K562 (cell line): ENCODE results near the gene POFUT2. TPM values are rescaled to one million over a fixed set of nuclear protein-coding genes. Genes with fewer than 3 reads are reported as not detected.

Source experiments
- ATAC-seq: fragments of 200-7000 bp; cut with Tn5 transposase; 3 replicates; pipeline ENCODE4 v1.9.1; 2020; ENCODE audit warnings: moderate library complexity
- BruUV-seq: library from RNA; stranded (reverse); fragments of 400-500 nt; replicated peaks from 2 replicates; lab custom pipeline; 2021; lab: Mats Ljungman, UMichigan
- CTCF ChIA-PET: fragments of 300-600 bp; formaldehyde crosslinking; extraction: SDS; loops from one replicate; lab custom pipeline; 2021; ENCODE audit warnings: low intra/inter-chr PET ratio; lab: Yijun Ruan, JAX
- POLR2A ChIA-PET: fragments of 300-600, 350-650 bp; sonication (Branson Sonifier 250); formaldehyde crosslinking; extraction: SDS; loops from one replicate; lab custom pipeline; 2021; ENCODE audit warnings: antibody characterized with exemption, inconsistent platforms; lab: Yijun Ruan, JAX
- DNase-seq, 4 experiments: peaks; one replicate each; pipeline versions ENCODE4 v3.0.0 to v3.0.0-alpha.2; 2011 to 2018; ENCODE audit warnings: low spot score in 3 of 4, mixed read lengths in 3 of 4; ENCODE audit errors: extremely low read depth in 1 of 4
- FAIRE-seq: peaks from 2 replicates; lab custom pipeline; 2011; peaks lifted over from hg19 to GRCh38; lab: Jason Lieb, UNC
- H2AFZ ChIP-seq: 2 replicates; pipeline ENCODE4 v1.6.0; 2011; ENCODE audit warnings: low read depth, low read length, control low read depth, inconsistent platforms
- H3K27ac ChIP-seq: fragments of 200-600 bp; 3 replicates; pipeline ENCODE4 v1.8.0; 2011; ENCODE audit warnings: low read depth, mild to moderate bottlenecking, control low read depth, inconsistent platforms, low read length, moderate library complexity, mixed read lengths; ENCODE audit errors: extremely low read depth
- H3K27me3 ChIP-seq, 2 experiments: fragments of 300-600 bp in 1 of 2; 2 replicates in 1 of 2; 3 replicates in 1 of 2; pipeline versions ENCODE4 v1.6.0 to v1.8.0; 2011; ENCODE audit warnings: inconsistent platforms in 2 of 2, low read length in 2 of 2, mild to moderate bottlenecking in 1 of 2, mixed read lengths in 1 of 2, moderate library complexity in 1 of 2; ENCODE audit not compliant: control insufficient read depth in 2 of 2, insufficient read depth in 2 of 2
- H3K36me3 ChIP-seq: fragments of 300-600 bp; 3 replicates; pipeline ENCODE4 v1.8.0; 2011; ENCODE audit warnings: mild to moderate bottlenecking, low read length, inconsistent platforms; ENCODE audit not compliant: control insufficient read depth, insufficient read depth
- H3K4me1 ChIP-seq, 2 experiments: fragments of 200-600 bp in 1 of 2; replicated peaks in 1 of 2; 2 replicates in 1 of 2; 3 replicates in 1 of 2; pipeline versions ENCODE4 v1.5.1 to v1.8.0; 2011; ENCODE audit warnings: inconsistent platforms in 2 of 2, low read length in 2 of 2, mild to moderate bottlenecking in 1 of 2, mixed read lengths in 1 of 2, moderate library complexity in 1 of 2; ENCODE audit not compliant: control insufficient read depth in 2 of 2, insufficient read depth in 2 of 2
- H3K4me2 ChIP-seq: 2 replicates; pipeline ENCODE4 v1.6.1; 2011; ENCODE audit warnings: low read length, control low read depth, inconsistent platforms, mixed read lengths; ENCODE audit not compliant: insufficient read depth
- H3K4me3 ChIP-seq: fragments of 200-600 bp; sonication (generic), shearing (Covaris generic); 2 replicates; pipeline ENCODE4 v1.5.1; 2016; ENCODE audit warnings: control low read depth, inconsistent platforms
- H3K79me2 ChIP-seq: fragments of 200-600 bp; 3 replicates; pipeline ENCODE4 v1.8.0; 2011; ENCODE audit warnings: low read length, inconsistent platforms; ENCODE audit not compliant: control insufficient read depth, insufficient read depth
- H3K9ac ChIP-seq, 2 experiments: 2 replicates each; pipeline versions ENCODE4 v1.6.0 to v1.6.1; 2011; ENCODE audit warnings: low read depth in 2 of 2, low read length in 2 of 2, control low read depth in 1 of 2, inconsistent platforms in 1 of 2, mild to moderate bottlenecking in 1 of 2, mixed read lengths in 1 of 2; ENCODE audit not compliant: insufficient read depth in 1 of 2
- H3K9me1 ChIP-seq: one replicate; pipeline ENCODE4 v1.6.0; 2011; ENCODE audit warnings: inconsistent platforms, mild to moderate bottlenecking, low read length, moderate library complexity; ENCODE audit not compliant: control insufficient read depth, insufficient read depth
- H3K9me3 ChIP-seq: replicated peaks from 2 replicates; pipeline ENCODE4 v1.5.1; 2011; ENCODE audit warnings: low read depth, low read length, inconsistent platforms; ENCODE audit not compliant: control insufficient read depth, insufficient read depth
- H4K20me1 ChIP-seq: replicated peaks from 2 replicates; pipeline ENCODE4 v1.6.1; 2011; ENCODE audit warnings: low read length, inconsistent platforms, mixed read lengths; ENCODE audit not compliant: control insufficient read depth, insufficient read depth
- E2F6 ChIP-seq, 2 experiments: IDR thresholded peaks; 2 replicates each; pipeline ENCODE4 v1.6.1; 2011; ENCODE audit warnings: borderline replicate concordance in 1 of 2, control low read depth in 1 of 2, low read depth in 1 of 2, low read length in 1 of 2, mild to moderate bottlenecking in 1 of 2, mixed read lengths in 1 of 2, moderate library complexity in 1 of 2; ENCODE audit not compliant: insufficient read depth in 1 of 2, insufficient read length in 1 of 2, poor library complexity in 1 of 2, severe bottlenecking in 1 of 2; ENCODE audit errors: extremely low read depth in 1 of 2
- EZH2 ChIP-seq: IDR thresholded peaks from 2 replicates; pipeline ENCODE4 v1.6.1; 2012; ENCODE audit warnings: low read depth, mild to moderate bottlenecking, inconsistent platforms, low read length, borderline replicate concordance
- FOXP4 ChIP-seq: sonication (generic); formaldehyde crosslinking; IDR thresholded peaks from 2 replicates; pipeline ENCODE4 v1.8.0; 2022; ENCODE audit warnings: mild to moderate bottlenecking, missing genetic modification reagents, borderline replicate concordance
- JUN ChIP-seq, 2 experiments: sonication (generic) in 1 of 2; formaldehyde crosslinking in 1 of 2; IDR thresholded peaks; 2 replicates each; pipeline versions ENCODE4 v1.6.1 to v1.8.0; 2012 to 2022; ENCODE audit warnings: borderline replicate concordance in 2 of 2, mild to moderate bottlenecking in 2 of 2, improper control_type of control experiment in 1 of 2, low read depth in 1 of 2, low read length in 1 of 2, missing genetic modification reagents in 1 of 2
- XRCC3 ChIP-seq: fragments of 450-650 bp; IDR thresholded peaks from 2 replicates; pipeline ENCODE4 v1.6.1; 2017; ENCODE audit warnings: mild to moderate bottlenecking, moderate library complexity
- ZNF512 ChIP-seq: IDR thresholded peaks from 2 replicates; pipeline ENCODE4 v1.6.1; 2016; ENCODE audit warnings: missing genetic modification characterization, missing compliant biosample characterization
- WGBS: fragments of 100-300 bp; shearing (Covaris generic); methylation state at CpG from one replicate; pipeline ENCODE4 v1.1.6; 2016; ENCODE audit warnings: low coverage, mixed read lengths; ENCODE audit not compliant: insufficient coverage; ENCODE audit errors: missing lambda C conversion rate; 5-methylcytosine and 5-hydroxymethylcytosine counted together
- in situ Hi-C: fragments of 300-500 bp; cut with MboI; formaldehyde crosslinking; loops from 4 replicates; pipeline ENCODE4 v1.15.0; 2018; ENCODE audit warnings: inconsistent platforms, mixed read lengths
- intact Hi-C: fragments of 100-400 bp; cut with micrococcal nuclease; formaldehyde crosslinking; loops from 2 replicates; pipeline ENCODE4 v1.14.2; 2022
- polyA plus RNA-seq, 8 experiments: library from polyadenylated mRNA; depleted of rRNA in 4 of 8; stranded (reverse) in 5 of 8; unstranded in 3 of 8; fragments of >200 nt; fragmentation: Nextera tagmentation in 2 of 8; fragmentation: Illumina TruSeq in 1 of 8; extraction: Ambion mirVana in 2 of 8; extraction: Trizol in 1 of 8; gene quantifications; 2 replicates each; pipeline versions ENCODE4 v1.2.1 to v1.2.3, GENCODE V29; 2011 to 2014; ENCODE audit warnings: inconsistent platforms in 1 of 8, missing spikeins in 1 of 8
- total RNA-seq, 7 experiments: library from RNA; depleted of rRNA in 6 of 7; stranded (reverse); fragments of >200 nt in 6 of 7; fragmentation: Illumina TruSeq in 2 of 7; extraction: Trizol in 2 of 7; gene quantifications; 2 replicates each; pipeline versions ENCODE4 v1.2.1 to v1.2.3, GENCODE V29; 2011 to 2021; ENCODE audit warnings: low replicate concordance in 1 of 7
- TF ChIP-seq, protein P1 (sequence below), 2 experiments: fragments of 450-650 bp in 1 of 2; sonication (generic) in 1 of 2; formaldehyde crosslinking in 1 of 2; IDR thresholded peaks in 1 of 2; conservative IDR thresholded peaks in 1 of 2; 2 replicates each; pipeline versions ENCODE4 v1.6.1 to v1.8.1; 2016 to 2023; ENCODE audit warnings: mild to moderate bottlenecking in 2 of 2, moderate library complexity in 2 of 2, inconsistent platforms in 1 of 2, missing genetic modification reagents in 1 of 2
- TF ChIP-seq, protein P2 (sequence below): fragments of 450-650 bp; formaldehyde crosslinking; IDR thresholded peaks from 2 replicates; pipeline ENCODE4 v1.4.0; 2020; ENCODE audit warnings: mild to moderate bottlenecking, moderate library complexity
- TF ChIP-seq, protein P3 (sequence below): fragments of 250-450 bp; sonication (Bioruptor Pico); IDR thresholded peaks from 2 replicates; pipeline ENCODE4 v1.8.0; 2022; ENCODE audit warnings: moderate library complexity, mild to moderate bottlenecking, inconsistent platforms

POFUT2 gene
- total and polyA plus RNA-seq, 9 of the 15 experiments (the other 6 are each of a cell fraction or from before 2014, with no cell fraction given) = 1.1 to 24.2 (median 11.0) TPM

DNA sequence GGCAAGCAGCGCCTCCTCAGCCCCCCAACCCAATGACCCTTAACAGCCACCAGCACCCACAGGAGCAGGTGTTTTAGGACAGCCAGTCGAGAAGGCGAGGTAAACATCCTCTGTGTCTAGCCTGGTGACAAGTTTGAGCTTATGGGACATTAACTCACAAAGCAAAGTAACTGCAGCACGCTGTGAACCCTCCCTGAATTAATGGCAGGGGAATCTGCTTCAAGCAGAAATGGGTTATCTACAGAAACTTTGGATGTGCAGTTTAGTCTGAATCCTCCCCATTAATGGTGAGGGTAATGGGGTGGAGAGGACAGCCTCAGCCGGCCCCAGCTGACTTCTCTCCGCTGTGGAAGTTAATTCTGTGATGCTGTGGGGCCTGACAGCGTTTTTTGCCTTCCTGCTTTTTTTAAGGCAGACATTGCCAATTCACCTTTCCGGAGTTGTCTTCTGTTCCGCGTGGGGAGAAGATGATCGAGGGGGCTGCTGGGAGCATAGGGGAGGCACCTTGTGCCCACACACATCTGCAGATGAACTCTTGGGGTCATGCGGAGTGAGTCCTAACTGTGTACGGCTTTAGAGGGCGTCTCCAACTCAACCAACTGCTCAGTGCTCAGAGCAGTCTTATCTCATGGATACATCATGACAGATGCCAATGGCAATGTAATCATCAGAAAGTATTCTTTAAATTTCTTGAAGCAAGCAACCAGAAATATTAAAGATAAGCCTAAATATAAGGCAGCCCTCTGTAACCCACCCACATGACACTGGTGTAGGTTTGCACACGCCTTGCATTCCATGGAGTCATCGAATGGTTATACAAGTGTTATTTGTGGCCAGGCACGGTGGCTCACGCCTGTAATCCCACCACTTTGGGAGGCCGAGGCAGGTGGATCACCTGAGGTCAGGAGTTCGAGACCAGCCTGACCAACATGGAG, 41.0 kb downstream of the POFUT2 start:
- H4K20me1 ChIP-seq = no peaks in the 10 kb centered on the region
- ChIA-PET CTCF (interaction anchor here (0.6 kb wide), 1 partner anchor 106 kb away, joined by 3 read pairs; no protein-coding TSS in a partner anchor), POLR2A (interaction anchor here (0.6 to 0.8 kb wide), 4 partner anchors 15 to 846 kb away, joined by 3 read pairs; no protein-coding TSS in a partner anchor)
- no peak overlapping the region for H3K4me3 ChIP-seq
- ATAC-seq (no peak), DNase-seq (no peak), FAIRE-seq (peak; percentile 35)
- no peak overlapping the region for H2AFZ ChIP-seq
- H3K9ac ChIP-seq = no peak overlapping the region
- intact Hi-C loops = no loop called here
- H3K4me2 ChIP-seq = no peak overlapping the region
- no peaks in the 10 kb centered on the region for H3K79me2 ChIP-seq
- no peaks in the 10 kb centered on the region for H3K9me1 ChIP-seq
- 8% methylated on average over 18 of the region's 20 CpGs for WGBS
- peaks cover 0 to 4% of the 10 kb centered on the region in 2 experiments; a peak in 1 of 5 replicates for H3K4me1 ChIP-seq
- peaks cover 17 to 44% of the 10 kb centered on the region in 2 experiments for H3K27me3 ChIP-seq
- H3K27ac ChIP-seq = no peak overlapping the region
- in situ Hi-C loops = no loop called here
- no peaks in the 10 kb centered on the region for H3K36me3 ChIP-seq
- BruUV-seq = no TSS peak
- H3K9me3 ChIP-seq = 0 out of 2 replicates have a peak, but pooled peaks cover 4% of the 10 kb centered on the region
- TF ChIP-seq FOXP4 (CRISPR knock-in tag) (no peak), E2F6 (IDR thresholded peaks at IDR 0.05; ENCODE audit: borderline replicate concordance in 1 of 2, extremely low read depth in 1 of 2, insufficient read depth in 1 of 2, insufficient read length in 1 of 2, low read depth in 1 of 2, low read length in 1 of 2, poor library complexity in 1 of 2, severe bottlenecking in 1 of 2) (no peak), ZNF512 (tag) (no peak), XRCC3 (no peak), EZH2 (no peak), JUN (IDR thresholded peaks at IDR 0.05; ENCODE audit: borderline replicate concordance, low read depth, low read length) (no peak), JUN (CRISPR knock-in tag; IDR thresholded peaks at IDR 0.05; ENCODE audit: borderline replicate concordance) (no peak)
- TF ChIP-seq, protein P1, sequence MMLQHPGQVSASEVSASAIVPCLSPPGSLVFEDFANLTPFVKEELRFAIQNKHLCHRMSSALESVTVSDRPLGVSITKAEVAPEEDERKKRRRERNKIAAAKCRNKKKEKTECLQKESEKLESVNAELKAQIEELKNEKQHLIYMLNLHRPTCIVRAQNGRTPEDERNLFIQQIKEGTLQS (IDR thresholded peaks at IDR 0.05) = no peak
- TF ChIP-seq, protein P1 (CRISPR knock-in tag; conservative IDR thresholded peaks at IDR 0.05) = no peak
- TF ChIP-seq, protein P2, sequence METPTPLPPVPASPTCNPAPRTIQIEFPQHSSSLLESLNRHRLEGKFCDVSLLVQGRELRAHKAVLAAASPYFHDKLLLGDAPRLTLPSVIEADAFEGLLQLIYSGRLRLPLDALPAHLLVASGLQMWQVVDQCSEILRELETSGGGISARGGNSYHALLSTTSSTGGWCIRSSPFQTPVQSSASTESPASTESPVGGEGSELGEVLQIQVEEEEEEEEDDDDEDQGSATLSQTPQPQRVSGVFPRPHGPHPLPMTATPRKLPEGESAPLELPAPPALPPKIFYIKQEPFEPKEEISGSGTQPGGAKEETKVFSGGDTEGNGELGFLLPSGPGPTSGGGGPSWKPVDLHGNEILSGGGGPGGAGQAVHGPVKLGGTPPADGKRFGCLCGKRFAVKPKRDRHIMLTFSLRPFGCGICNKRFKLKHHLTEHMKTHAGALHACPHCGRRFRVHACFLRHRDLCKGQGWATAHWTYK = no peak
- TF ChIP-seq, protein P3, sequence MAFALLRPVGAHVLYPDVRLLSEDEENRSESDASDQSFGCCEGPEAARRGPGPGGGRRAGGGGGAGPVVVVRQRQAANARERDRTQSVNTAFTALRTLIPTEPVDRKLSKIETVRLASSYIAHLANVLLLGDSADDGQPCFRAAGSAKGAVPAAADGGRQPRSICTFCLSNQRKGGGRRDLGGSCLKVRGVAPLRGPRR (CRISPR knock-in tag) = no peak
